ENCODE results near the gene NXPH1.

Gene NXPH1

GRCh38 chr7:8413600-8413999 is 19.8 kb upstream of the NXPH1 start:
- Histone ChIP-seq H3K9ac (ENCODE audit: low read length) (no peak overlapping the region), H3K9me3 (ENCODE audit: control insufficient read depth, low read length) (no peaks in the 10 kb centered on the region), H3K4me3 (ENCODE audit: low read length) (no peak overlapping the region), H3K36me3 (ENCODE audit: control insufficient read depth, insufficient read depth, low read length) (no peaks in the 10 kb centered on the region), H3K4me1 (ENCODE audit: control insufficient read depth, insufficient read depth, low read length) (no peaks in the 10 kb centered on the region), H3K27me3 (ENCODE audit: control insufficient read depth, insufficient read depth, low read length) (no peaks in the 10 kb centered on the region)

- H3K4me3 ChIP-seq (ENCODE audit: low read length) = no peak overlapping the region
- no peaks in the 10 kb centered on the region for H3K36me3 ChIP-seq (ENCODE audit: control insufficient read depth, insufficient read depth, low read length)
- no peak overlapping the region for H3K9ac ChIP-seq (ENCODE audit: low read length)
- H3K4me1 ChIP-seq (ENCODE audit: control insufficient read depth, insufficient read depth, low read length) = no peaks in the 10 kb centered on the region
- H3K9me3 ChIP-seq (ENCODE audit: control insufficient read depth, low read length) = no peaks in the 10 kb centered on the region
- no peaks in the 10 kb centered on the region for H3K27me3 ChIP-seq (ENCODE audit: control insufficient read depth, insufficient read depth, low read length)
These were observed 14.7 kb upstream of the NXPH1 start for GRCh38 chr7:8418629-8419245.

- Histone ChIP-seq H3K36me3 (ENCODE audit: control insufficient read depth, insufficient read depth, low read length) (no peaks in the 10 kb centered on the region), H3K27me3 (ENCODE audit: control insufficient read depth, insufficient read depth, low read length) (no peaks in the 10 kb centered on the region), H3K9ac (ENCODE audit: low read length) (no peak overlapping the region), H3K4me3 (ENCODE audit: low read length) (no peak overlapping the region), H3K4me1 (ENCODE audit: control insufficient read depth, insufficient read depth, low read length) (no peaks in the 10 kb centered on the region), H3K9me3 (ENCODE audit: control insufficient read depth, low read length) (no peaks in the 10 kb centered on the region)
These were observed 11.2 kb upstream of the NXPH1 start for GRCh38 chr7:8422177-8422576.

- H3K27me3 ChIP-seq (ENCODE audit: control insufficient read depth, insufficient read depth, low read length) = no peaks in the 10 kb centered on the region
- H3K9ac ChIP-seq (ENCODE audit: low read length) = no peak overlapping the region
- no peaks in the 10 kb centered on the region for H3K4me1 ChIP-seq (ENCODE audit: control insufficient read depth, insufficient read depth, low read length)
- no peaks in the 10 kb centered on the region for H3K36me3 ChIP-seq (ENCODE audit: control insufficient read depth, insufficient read depth, low read length)
- no peaks in the 10 kb centered on the region for H3K9me3 ChIP-seq (ENCODE audit: control insufficient read depth, low read length)
- H3K4me3 ChIP-seq (ENCODE audit: low read length) = no peak overlapping the region
These were observed 10.4 kb upstream of the NXPH1 start for GRCh38 chr7:8423057-8423456.

- Histone ChIP-seq H3K9ac (ENCODE audit: low read length) (no peak overlapping the region), H3K4me3 (ENCODE audit: low read length) (no peak overlapping the region), H3K4me1 (ENCODE audit: control insufficient read depth, insufficient read depth, low read length) (no peaks in the 10 kb centered on the region), H3K27me3 (ENCODE audit: control insufficient read depth, insufficient read depth, low read length) (no peaks in the 10 kb centered on the region), H3K9me3 (ENCODE audit: control insufficient read depth, low read length) (no peaks in the 10 kb centered on the region), H3K36me3 (ENCODE audit: control insufficient read depth, insufficient read depth, low read length) (no peaks in the 10 kb centered on the region)
These were observed 8.2 kb upstream of the NXPH1 start for GRCh38 chr7:8425223-8425622.

GRCh38 chr7:8430643-8431042 is 2.8 kb upstream of the NXPH1 start:
- Histone ChIP-seq H3K9me3 (ENCODE audit: control insufficient read depth, low read length) (no peaks in the 10 kb centered on the region), H3K4me3 (ENCODE audit: low read length) (no peak overlapping the region), H3K27me3 (ENCODE audit: control insufficient read depth, insufficient read depth, low read length) (peaks cover 33% of the 10 kb centered on the region), H3K4me1 (ENCODE audit: control insufficient read depth, insufficient read depth, low read length) (no peaks in the 10 kb centered on the region), H3K9ac (ENCODE audit: low read length) (no peak overlapping the region), H3K36me3 (ENCODE audit: control insufficient read depth, insufficient read depth, low read length) (no peaks in the 10 kb centered on the region)

GRCh38 chr7:8434290-8435002 is 1.0 kb downstream of the NXPH1 start:
- Histone ChIP-seq H3K4me1 (ENCODE audit: control insufficient read depth, insufficient read depth, low read length) (no peaks in the 10 kb centered on the region), H3K4me3 (ENCODE audit: low read length) (no peak overlapping the region), H3K9me3 (ENCODE audit: control insufficient read depth, low read length) (no peaks in the 10 kb centered on the region), H3K9ac (ENCODE audit: low read length) (no peak overlapping the region), H3K36me3 (ENCODE audit: control insufficient read depth, insufficient read depth, low read length) (no peaks in the 10 kb centered on the region), H3K27me3 (ENCODE audit: control insufficient read depth, insufficient read depth, low read length) (peaks cover 60% of the 10 kb centered on the region)

GRCh38 chr7:8435095-8435494 is 1.7 kb downstream of the NXPH1 start:
- Histone ChIP-seq H3K4me3 (ENCODE audit: low read length) (no peak overlapping the region), H3K9me3 (ENCODE audit: control insufficient read depth, low read length) (no peaks in the 10 kb centered on the region), H3K36me3 (ENCODE audit: control insufficient read depth, insufficient read depth, low read length) (no peaks in the 10 kb centered on the region), H3K4me1 (ENCODE audit: control insufficient read depth, insufficient read depth, low read length) (no peaks in the 10 kb centered on the region), H3K27me3 (ENCODE audit: control insufficient read depth, insufficient read depth, low read length) (peaks cover 66% of the 10 kb centered on the region), H3K9ac (ENCODE audit: low read length) (no peak overlapping the region)

- H3K9me3 ChIP-seq (ENCODE audit: control insufficient read depth, low read length) = no peaks in the 10 kb centered on the region
- no peak overlapping the region for H3K9ac ChIP-seq (ENCODE audit: low read length)
- no peak overlapping the region for H3K4me3 ChIP-seq (ENCODE audit: low read length)
- no peaks in the 10 kb centered on the region for H3K4me1 ChIP-seq (ENCODE audit: control insufficient read depth, insufficient read depth, low read length)
- peaks cover 74% of the 10 kb centered on the region for H3K27me3 ChIP-seq (ENCODE audit: control insufficient read depth, insufficient read depth, low read length)
- H3K36me3 ChIP-seq (ENCODE audit: control insufficient read depth, insufficient read depth, low read length) = no peaks in the 10 kb centered on the region
These were observed 2.5 kb downstream of the NXPH1 start for GRCh38 chr7:8435590-8436545.

GRCh38 chr7:8436965-8437364 is 3.6 kb downstream of the NXPH1 start:
- Histone ChIP-seq H3K4me1 (ENCODE audit: control insufficient read depth, insufficient read depth, low read length) (no peaks in the 10 kb centered on the region), H3K27me3 (ENCODE audit: control insufficient read depth, insufficient read depth, low read length) (peaks cover 84% of the 10 kb centered on the region), H3K4me3 (ENCODE audit: low read length) (no peak overlapping the region), H3K9me3 (ENCODE audit: control insufficient read depth, low read length) (no peaks in the 10 kb centered on the region), H3K9ac (ENCODE audit: low read length) (no peak overlapping the region), H3K36me3 (ENCODE audit: control insufficient read depth, insufficient read depth, low read length) (no peaks in the 10 kb centered on the region)

GRCh38 chr7:8437606-8438005 is 4.2 kb downstream of the NXPH1 start:
- no peaks in the 10 kb centered on the region for H3K36me3 ChIP-seq (ENCODE audit: control insufficient read depth, insufficient read depth, low read length)
- H3K4me3 ChIP-seq (ENCODE audit: low read length) = no peak overlapping the region
- no peak overlapping the region for H3K9ac ChIP-seq (ENCODE audit: low read length)
- H3K9me3 ChIP-seq (ENCODE audit: control insufficient read depth, low read length) = no peaks in the 10 kb centered on the region
- H3K4me1 ChIP-seq (ENCODE audit: control insufficient read depth, insufficient read depth, low read length) = no peaks in the 10 kb centered on the region
- H3K27me3 ChIP-seq (ENCODE audit: control insufficient read depth, insufficient read depth, low read length) = peaks cover 88% of the 10 kb centered on the region

- H3K4me1 ChIP-seq (ENCODE audit: control insufficient read depth, insufficient read depth, low read length) = peaks cover 5% of the 10 kb centered on the region
- no peak overlapping the region for H3K9ac ChIP-seq (ENCODE audit: low read length)
- peaks cover 84% of the 10 kb centered on the region for H3K27me3 ChIP-seq (ENCODE audit: control insufficient read depth, insufficient read depth, low read length)
- no peaks in the 10 kb centered on the region for H3K9me3 ChIP-seq (ENCODE audit: control insufficient read depth, low read length)
- no peak overlapping the region for H3K4me3 ChIP-seq (ENCODE audit: low read length)
- H3K36me3 ChIP-seq (ENCODE audit: control insufficient read depth, insufficient read depth, low read length) = no peaks in the 10 kb centered on the region
These were observed 7.3 kb downstream of the NXPH1 start for GRCh38 chr7:8440670-8441069.

Measured in mucosa of stomach (tissue), 1 donor.